Stimulated activated CD8-positive, alpha-beta memory T cell treated with anti-CD3 and anti-CD28 coated beads, Interleukin-12 subunit alpha, Interleukin-12 subunit beta, amount 100 ng/mL, for 24 hours (primary cell): ENCODE measurements around the gene AAMDC.
"Not testable (repeated sequence)": the region's sequence is repeated elsewhere in the genome, so short reads cannot be mapped to it uniquely, and the experiment has no call there.

Experiments
- DNase-seq: peaks from one replicate; pipeline ENCODE4 v3.0.0-alpha.2; 2020; ENCODE audit errors: extremely low read depth

Gene AAMDC

DNA sequence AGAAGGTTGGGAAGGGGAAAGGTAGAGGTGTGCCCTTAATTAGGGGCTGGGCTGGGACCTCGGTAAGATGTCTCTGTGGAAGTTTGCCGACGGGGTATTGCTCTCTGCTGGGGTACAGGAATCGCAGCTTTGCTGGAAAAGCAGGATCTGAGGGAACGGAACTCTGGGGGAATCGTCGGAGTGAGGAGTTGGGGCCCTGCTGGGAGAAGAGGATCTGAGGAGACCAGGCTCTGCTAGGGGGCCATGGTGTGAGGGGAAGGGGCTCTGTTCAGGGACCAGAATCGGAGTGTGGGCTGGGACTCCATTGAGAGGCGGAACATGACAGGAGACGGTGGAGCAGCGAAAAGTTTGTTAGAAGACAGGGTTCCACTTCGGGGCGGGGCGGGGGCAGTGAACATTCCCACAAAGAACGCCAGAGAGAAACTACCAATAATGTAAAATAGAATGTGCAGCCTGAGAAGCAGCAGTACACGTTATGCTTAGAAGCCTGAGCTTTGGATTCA, 456 bp downstream of the AAMDC start:
- DNase-seq, result no peak

DNA sequence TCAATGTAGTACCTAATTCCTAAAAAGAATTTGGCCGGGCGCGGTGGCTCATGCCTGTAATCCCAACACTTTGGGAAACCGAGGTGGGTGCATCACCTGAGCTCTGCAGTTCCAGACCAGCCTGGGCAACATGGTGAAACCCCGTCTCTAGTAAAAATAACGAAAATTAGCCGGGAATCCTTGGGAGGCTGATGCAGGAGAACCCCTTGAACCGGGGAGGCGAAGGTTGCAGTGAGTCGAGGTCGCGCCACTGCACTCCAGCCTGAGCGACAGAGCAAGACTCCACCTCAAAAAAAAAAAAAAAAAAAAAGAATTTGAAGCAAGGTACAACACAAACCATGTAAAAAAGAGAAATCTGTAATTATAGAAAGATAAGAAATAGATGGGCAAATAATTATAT, 1.2 kb downstream of the AAMDC start:
- DNase-seq, result not testable (repeated sequence)

DNA sequence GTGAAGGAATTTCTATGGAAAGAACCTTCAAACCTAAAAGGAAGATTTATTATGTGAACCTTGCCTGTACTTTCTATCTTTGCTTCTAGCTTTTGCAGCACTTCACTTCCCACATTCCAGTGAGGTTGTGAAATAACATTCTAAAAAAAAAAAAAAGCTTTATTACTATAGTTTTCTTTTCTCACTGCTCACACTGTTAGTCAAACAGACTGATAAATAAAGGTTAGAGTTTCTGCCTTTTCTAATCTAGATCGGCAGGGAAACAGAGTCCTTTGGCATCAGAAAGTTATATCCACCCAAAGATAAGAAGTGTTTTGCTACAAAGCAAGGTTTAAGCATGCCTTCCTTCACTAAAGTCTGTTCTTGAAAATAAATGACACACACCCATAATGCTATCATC, 2.8 kb downstream of the AAMDC start:
- no peak for DNase-seq

DNA sequence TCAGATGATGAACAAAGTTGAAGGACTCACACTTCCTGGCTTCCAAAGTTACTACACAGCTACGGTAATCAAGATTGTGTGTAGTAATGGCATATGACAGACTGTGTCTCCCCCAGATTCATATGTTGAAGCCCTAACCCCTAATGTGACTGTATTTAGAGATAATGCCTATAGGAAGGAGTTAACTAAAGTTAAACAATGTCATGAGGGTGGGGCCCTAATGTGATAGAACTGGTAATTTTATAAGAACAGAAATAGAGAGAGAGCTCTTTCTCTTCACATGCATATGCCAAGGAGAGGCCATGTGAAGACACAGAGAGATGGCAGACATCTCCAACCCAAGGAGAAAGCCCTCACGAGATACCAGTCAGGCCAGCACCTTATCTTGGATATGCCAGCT, 8.0 kb downstream of the AAMDC start:
- DNase-seq, result no peak

DNA sequence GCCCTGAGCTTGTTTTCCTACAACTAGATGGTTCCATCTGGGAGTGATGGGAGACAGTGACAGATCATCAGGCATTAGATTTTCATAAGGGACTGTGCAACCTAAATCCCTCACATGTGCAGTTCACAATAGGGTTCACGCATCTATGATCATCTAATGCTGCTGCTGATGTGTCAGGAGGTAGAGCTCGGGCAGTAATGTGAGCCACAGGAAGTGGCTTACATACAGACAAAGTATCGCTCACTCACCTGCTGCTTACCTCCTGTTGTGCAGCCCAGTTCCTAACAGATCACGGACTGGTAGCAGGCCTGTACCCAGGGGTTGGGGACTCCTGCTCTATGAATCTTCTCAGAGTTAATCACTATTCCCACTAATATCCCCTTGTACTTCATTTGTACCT, 12.4 kb downstream of the AAMDC start:
- DNase-seq, result no peak

DNA sequence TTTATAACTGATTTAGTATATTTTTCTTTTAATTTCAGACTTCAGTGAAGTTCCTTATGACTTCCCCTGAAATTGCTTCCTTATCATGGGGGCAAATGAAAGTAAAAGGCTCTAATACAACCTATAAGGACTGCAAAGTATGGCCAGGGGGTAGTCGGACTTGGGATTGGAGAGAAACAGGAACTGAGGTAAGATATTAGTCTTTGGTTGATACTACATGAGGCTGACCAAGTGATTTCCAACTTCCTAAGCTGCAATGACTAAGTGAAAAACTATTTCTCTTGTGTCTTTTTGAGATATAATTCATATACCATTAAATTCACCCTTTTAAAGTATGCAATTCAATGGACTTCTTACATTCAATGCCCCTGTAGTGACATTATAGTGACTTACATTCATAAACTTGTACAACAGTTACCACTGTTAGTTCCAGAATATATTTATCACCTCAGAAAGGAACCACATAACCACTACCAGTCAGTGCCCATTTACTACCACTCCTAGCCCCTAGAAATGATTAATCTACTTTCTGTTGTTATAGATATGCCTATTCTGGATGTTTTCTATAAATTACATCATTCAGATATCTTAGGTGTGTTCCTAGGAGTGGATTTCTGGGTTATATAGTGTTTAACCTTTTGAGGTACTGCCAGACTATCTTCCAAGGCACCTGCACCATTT, 21.6 kb downstream of the AAMDC start:
- no peak for DNase-seq

DNA sequence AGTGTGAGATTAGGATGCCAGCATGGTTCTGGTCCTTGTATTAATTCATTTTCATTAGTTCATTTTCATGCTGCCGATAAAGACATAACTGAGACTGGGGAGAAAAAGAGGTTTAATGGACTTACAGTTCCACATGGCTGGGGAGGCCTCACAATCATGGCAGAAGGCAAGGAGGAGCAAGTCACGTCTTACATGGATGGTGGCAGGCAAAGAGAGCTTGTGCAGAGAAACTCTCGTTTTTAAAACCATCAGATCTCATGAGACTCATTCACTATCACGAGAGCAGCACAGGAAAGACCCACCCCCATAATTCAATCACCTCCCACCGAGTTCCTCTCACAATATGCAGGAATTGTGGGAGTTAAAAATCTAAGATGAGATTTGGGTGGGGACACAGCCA, 22.8 kb downstream of the AAMDC start:
- DNase-seq, result not testable (repeated sequence)

DNA sequence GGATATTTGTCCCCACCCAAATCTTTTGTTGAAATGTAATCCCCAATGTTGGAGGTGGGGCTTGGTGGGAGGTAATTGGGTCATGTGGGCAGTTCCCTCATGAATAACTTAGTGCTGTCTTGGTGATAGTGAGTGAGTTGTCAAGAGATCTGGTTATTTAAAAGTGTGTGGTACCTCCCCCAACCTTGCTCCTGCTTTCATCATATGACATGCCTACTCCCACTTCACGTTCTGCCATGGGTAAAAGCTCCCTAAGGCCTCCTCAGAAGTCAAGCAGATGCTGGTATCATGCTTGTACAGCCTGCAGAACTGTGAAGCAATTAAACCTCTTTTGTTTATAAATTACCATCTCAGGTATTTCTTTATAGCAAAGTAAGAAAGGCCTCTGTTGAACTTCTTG, 30.6 kb downstream of the AAMDC start:
- no peak for DNase-seq

DNA sequence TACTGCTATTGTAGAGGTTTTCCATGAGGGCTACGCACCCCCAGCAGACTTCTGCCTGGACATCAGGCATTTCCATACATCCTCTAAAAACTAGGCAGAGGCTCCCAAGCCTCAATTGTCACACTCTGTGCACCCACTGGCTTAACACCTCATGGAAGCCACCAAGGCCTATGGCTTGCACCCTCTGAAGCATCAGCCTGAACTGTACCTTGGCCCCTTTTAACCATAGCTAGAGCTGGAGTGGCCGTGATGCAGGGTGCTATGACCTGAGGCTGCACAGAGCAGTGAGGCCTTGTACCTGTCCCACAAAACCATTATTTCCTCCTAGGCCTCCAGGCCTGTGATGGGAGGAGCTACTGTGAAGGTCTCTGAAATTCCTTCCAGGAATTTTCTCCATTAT, 33.9 kb downstream of the AAMDC start:
- DNase-seq, result no peak

DNA sequence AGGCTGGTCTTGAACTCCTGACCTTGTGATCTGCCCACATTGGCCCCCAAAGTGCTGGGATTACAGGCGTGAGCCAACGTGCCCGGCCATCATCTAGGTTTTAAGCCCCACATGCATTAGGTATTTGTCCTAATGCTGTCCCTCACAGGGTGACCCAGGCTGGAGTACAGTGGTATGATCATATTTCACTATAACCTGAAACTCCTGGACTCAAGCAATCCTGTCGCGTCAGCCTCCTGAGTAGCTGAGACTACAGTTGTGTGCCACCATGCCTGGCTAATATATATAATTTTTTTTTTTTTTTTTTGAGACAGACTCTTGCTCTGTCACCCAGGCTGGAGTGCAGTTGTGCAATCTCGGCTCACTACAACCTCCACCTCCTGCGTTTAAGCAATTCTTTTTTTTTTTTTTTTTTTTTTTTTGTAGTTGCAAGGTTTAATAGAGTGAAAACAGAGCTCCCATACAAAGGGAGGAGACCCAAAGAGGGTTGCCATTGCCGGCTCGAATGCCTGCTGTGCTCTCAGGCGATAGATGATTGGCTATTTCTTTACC, 37.0 kb downstream of the AAMDC start:
- DNase-seq, result not testable (repeated sequence)

DNA sequence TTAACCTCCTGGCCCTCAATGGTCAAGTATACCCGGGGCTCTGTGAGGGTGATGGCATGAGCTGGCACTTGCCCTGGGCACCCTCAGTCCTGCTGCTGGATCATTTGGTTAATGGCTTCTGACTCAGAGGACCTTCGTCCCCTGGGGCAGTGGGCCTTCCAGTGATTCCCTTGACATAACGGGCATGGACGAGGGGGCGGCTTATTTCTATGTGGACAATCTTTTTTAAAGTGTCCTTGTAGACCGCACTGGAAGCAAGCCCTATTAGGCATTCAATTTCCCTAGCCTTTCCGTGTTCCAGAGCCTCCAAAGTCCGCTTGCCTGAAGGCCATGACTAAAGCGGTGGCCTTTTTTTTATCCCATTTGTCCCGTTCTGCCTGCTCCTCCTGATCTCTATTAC, 40.5 kb downstream of the AAMDC start:
- not testable (repeated sequence) for DNase-seq

DNA sequence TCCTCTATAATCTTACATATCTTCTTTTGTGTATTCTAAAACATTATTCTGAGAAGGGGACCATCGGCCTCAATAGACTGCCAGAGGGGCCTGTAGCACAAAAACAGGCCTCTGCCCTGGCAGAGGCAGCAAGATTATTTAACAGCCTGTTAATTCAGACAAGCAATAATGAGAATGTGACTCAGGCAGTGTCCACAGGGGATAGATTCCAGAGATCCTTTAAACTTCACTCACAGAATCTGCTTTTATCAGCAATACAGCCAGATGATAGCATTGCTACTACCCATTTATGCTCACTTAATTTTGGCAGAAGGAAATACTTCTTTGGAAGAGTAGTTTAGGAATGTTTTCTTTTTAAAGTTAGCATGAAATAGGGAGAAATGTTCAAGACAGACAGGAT, 44.9 kb downstream of the AAMDC start:
- DNase-seq, result no peak

DNA sequence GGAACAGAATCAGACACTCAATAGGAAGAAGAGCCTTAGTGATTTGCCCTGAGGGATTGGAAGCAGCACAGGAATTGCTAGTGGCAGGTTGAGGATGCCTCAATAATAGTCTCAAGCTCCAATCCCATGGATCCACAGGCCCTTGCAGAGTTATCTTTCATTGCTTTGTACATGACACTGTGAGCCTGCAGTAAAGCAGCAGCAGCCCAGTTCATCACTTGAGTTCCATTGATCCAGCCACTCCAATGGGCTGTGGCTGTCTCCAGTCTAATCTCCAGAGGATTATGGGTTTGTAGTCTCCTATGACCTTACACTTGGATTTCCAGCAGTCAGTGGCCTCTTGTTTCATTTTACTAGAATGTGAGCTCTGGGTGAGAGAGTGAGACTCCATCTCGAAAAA, 45.4 kb downstream of the AAMDC start:
- DNase-seq, result no peak

DNA sequence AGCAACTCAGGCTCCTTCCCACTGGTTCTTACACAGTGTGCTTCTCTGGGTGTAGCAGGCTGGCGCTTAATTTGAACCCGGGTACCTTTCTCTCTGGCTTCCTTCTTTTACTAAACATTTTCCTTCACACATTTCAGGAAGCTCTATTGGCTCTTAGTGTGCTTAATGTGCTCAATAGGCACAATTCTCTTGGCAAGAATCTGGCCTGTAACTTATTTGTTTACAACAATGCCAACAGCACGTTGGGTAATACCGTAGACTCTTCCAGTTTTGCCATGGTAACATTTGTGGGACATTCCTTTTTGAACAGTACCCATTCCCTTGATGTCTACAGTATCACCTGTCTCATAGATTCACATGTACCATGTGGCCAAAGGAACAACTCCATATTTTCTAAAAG, 47.8 kb downstream of the AAMDC start:
- DNase-seq, result no peak

DNA sequence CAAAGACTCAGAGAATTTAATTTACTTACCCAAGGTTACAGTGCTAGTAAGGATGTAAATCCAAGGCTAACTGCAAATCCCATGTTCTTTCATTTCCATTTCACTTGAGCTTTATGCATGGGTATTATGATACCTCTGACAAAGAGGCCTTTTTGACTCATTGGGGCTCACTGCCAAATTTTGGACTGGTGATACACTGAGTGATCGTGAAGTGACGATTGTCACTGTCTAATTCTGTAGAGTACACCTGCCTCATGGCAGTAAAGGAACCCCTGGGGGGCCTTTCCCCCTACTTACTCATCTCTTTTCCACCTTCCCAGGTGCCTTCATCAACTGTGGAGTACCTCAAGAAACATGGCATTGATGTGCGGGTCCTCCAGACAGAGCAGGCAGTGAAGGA, 50.9 kb downstream of the AAMDC start:
- DNase-seq, result no peak

DNA sequence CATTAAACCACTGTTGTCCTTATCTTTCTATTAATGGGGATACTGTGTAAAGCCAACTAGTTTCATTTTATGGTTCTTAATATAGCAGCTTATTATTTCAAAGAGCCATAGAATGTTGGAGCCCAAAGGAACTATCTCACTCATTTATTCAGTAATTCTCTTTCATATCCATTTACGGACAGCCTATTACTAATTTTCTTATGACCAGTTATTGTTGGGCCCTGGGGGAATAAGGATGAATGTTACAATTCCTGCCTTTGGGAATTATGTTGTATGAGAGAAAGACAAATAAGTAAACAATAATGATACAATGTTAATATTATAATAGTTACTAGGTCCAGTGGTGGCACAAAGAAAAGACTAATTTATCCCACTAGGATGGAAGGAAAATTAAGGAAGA, 52.4 kb downstream of the AAMDC start:
- DNase-seq, result no peak

DNA sequence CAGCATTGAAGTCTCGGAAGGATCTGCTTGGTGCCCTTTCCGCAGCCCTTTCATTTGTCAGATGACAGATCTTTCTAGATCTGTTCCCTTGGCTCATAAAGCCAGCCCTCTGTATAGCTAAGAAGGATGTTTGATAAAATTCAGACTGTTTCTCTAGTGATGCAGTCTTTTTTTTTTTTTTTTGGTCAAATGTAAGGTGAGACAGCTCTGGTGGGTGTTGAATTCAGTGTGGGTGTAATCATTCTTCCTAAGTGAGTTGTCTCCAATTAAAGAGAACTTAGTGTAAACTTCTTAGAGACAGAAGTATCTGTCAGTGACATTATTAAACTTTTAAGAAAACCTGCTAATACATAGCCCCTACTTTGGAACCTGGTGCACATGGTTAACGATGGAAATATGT, 53.3 kb downstream of the AAMDC start:
- no peak for DNase-seq

DNA sequence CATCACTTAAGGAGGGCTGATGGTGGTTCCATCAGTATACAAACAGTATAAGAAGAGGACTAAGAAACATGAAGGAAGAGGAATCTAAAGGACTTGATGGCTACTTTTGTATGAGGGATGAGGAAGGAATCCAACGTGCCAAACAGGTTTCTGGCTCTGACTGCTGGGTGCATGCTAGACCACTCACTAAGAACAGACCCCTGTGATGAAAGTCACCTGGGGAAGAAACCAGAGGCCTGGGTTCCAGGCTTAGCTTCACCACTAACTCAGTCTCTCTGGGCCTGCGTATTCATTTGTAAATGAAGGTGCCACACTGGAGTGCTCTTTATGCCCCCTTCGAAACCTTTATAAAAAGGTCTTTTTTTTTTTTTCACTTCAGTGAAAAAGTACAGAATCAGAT, 55.1 kb downstream of the AAMDC start:
- no peak for DNase-seq

DNA sequence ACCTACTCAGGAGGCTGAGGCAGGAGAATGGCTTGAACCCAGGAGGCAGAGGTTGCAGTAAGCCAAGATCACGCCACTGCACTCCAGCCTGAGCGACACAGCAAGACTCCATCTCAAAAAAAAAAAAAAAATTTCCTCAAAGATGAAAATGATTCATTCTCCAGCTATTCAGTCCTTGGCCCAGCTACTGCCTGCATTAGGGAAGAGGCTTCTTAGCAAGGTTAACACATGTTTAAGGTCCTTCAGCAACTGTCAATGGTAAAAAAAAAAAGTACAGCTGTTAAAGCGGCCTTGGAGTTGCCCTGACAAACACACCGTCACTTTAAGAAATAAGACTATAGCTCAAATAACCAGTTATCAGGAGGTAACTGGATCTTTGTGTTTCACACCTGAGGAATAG, 57.3 kb downstream of the AAMDC start:
- not testable (repeated sequence) for DNase-seq

DNA sequence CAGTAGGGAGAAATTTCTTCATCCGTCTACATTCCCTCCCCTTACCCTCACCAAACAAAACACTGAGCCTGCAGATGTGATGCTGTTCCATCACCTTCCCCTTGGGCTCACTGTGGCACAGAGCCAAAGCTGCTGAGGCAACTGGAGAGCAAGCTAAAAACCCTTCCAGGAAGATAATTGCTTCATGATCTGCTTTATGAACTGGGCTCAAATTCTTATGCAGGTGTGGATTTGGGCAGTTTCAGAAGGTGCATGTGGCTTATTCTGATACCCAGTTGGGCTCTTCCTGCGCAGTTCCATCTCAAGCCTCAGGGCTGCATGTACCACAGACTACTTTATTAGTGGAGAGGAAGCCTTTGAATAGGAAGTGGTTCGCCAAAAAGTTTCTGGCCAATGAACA, 58.3 kb downstream of the AAMDC start:
- no peak for DNase-seq

DNA sequence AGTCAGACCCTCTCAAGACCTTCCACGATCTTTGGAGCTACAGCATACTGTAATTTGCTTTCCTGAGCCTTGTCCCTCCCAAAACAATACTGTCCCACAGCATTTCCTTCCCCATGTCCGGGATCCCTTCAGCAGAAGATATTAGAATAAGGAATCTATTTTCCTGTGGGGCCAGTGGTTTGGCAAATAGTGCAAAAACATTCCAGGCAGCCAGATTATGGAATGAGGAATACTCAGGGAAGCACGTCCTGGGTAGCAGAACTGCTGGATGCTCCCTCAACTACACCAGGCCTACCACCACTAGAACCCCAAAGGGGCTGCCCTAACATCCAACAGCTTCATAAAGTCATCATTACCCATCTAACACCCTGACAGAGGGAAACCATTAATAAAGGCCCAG, 61.5 kb downstream of the AAMDC start:
- no peak for DNase-seq

DNA sequence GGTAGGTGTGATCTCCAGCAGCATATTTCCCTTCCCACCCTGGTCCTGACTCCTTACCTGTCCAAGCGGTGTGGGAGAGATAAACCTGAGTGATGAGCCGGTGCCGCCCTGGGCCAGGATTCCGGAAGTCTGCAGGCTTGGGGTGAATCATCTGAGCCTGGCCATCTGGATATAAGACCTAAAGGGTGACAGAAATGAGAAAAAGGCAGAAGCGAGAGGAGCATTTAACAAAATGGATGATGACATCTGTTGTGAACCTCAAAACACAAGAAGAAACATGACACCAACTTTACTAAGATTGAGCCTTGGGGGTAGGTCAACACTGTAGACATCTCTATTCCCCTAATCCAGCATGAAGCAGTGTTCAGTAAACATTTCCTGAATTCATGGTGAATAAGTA, 62.8 kb downstream of the AAMDC start:
- DNase-seq, result no peak

DNA sequence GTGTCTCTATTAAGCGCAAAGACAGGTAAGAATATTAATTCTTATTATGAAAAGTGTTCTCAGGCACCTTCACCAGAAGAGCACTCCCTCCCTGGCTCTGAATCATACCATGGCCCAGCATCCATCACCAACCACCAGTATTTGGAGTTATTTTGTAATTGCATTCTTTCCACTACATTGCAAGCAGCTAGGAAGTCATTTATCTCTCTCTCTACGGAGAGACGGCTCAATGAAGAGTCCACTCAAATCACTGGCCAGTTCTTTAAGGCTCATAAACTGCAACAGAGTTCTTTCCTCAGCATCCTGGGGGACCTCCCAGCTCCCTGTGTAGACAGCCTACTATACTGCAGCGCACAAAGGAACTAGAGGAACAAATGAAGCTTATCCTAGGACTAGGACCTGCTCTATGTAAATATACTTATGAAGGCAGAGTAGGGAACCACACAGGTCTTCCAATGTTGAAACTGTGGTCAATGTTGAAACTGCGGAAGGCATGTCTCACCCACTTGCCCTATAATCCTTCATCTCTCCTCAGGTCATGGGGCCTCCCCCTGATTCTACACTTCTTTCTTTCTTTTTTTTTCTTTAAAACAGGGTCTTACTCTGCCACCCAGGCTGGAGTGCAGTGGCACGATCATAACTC, 63.4 kb downstream of the AAMDC start:
- DNase-seq, result no peak

DNA sequence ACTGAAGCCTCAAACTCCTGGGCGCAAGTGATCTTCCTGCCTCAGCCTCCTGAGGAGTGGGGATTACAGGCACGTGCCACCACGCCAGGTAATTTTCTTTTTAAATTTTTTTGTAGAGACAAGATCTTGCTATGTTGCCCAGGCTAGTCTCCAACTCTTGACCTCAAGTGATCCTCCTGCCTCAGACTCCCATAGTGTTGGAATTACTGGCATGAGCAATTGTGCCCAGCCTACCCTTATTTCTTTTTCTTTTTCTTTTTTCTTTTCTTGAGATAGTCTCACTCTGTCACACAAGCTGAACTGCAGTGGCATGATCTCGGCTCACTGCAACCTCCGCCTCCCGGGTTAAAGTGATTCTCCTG, 63.9 kb downstream of the AAMDC start:
- no peak for DNase-seq
